K562 (cell line): ENCODE data around the gene SNX9. TPM values are rescaled to one million over a fixed set of nuclear protein-coding genes. Genes with fewer than 3 reads are reported as not detected.

Experiments
- ATAC-seq: fragments of 200-7000 bp; cut with Tn5 transposase; 3 replicates; pipeline ENCODE4 v1.9.1; 2020; ENCODE audit warnings: moderate library complexity
- BruUV-seq: library from RNA; stranded (reverse); fragments of 400-500 nt; replicated peaks from 2 replicates; lab custom pipeline; 2021; lab: Mats Ljungman, UMichigan
- CTCF ChIA-PET: fragments of 300-600 bp; formaldehyde crosslinking; extraction: SDS; loops from one replicate; lab custom pipeline; 2021; ENCODE audit warnings: low intra/inter-chr PET ratio; lab: Yijun Ruan, JAX
- POLR2A ChIA-PET: fragments of 300-600, 350-650 bp; sonication (Branson Sonifier 250); formaldehyde crosslinking; extraction: SDS; loops from one replicate; lab custom pipeline; 2021; ENCODE audit warnings: antibody characterized with exemption, inconsistent platforms; lab: Yijun Ruan, JAX
- DNase-seq, 4 experiments: peaks; one replicate each; pipeline versions ENCODE4 v3.0.0 to v3.0.0-alpha.2; 2011 to 2018; ENCODE audit warnings: low spot score in 3 of 4, mixed read lengths in 3 of 4; ENCODE audit errors: extremely low read depth in 1 of 4
- FAIRE-seq: peaks from 2 replicates; lab custom pipeline; 2011; peaks lifted over from hg19 to GRCh38; lab: Jason Lieb, UNC
- H2AFZ ChIP-seq: 2 replicates; pipeline ENCODE4 v1.6.0; 2011; ENCODE audit warnings: low read depth, low read length, control low read depth, inconsistent platforms
- H3K27ac ChIP-seq: fragments of 200-600 bp; 3 replicates; pipeline ENCODE4 v1.8.0; 2011; ENCODE audit warnings: low read depth, mild to moderate bottlenecking, control low read depth, inconsistent platforms, low read length, moderate library complexity, mixed read lengths; ENCODE audit errors: extremely low read depth
- H3K27me3 ChIP-seq, 2 experiments: fragments of 300-600 bp in 1 of 2; 2 replicates in 1 of 2; 3 replicates in 1 of 2; pipeline versions ENCODE4 v1.6.0 to v1.8.0; 2011; ENCODE audit warnings: inconsistent platforms in 2 of 2, low read length in 2 of 2, mild to moderate bottlenecking in 1 of 2, mixed read lengths in 1 of 2, moderate library complexity in 1 of 2; ENCODE audit not compliant: control insufficient read depth in 2 of 2, insufficient read depth in 2 of 2
- H3K36me3 ChIP-seq: fragments of 300-600 bp; 3 replicates; pipeline ENCODE4 v1.8.0; 2011; ENCODE audit warnings: mild to moderate bottlenecking, low read length, inconsistent platforms; ENCODE audit not compliant: control insufficient read depth, insufficient read depth
- H3K4me1 ChIP-seq, 2 experiments: fragments of 200-600 bp in 1 of 2; replicated peaks in 1 of 2; 2 replicates in 1 of 2; 3 replicates in 1 of 2; pipeline versions ENCODE4 v1.5.1 to v1.8.0; 2011; ENCODE audit warnings: inconsistent platforms in 2 of 2, low read length in 2 of 2, mild to moderate bottlenecking in 1 of 2, mixed read lengths in 1 of 2, moderate library complexity in 1 of 2; ENCODE audit not compliant: control insufficient read depth in 2 of 2, insufficient read depth in 2 of 2
- H3K4me2 ChIP-seq: 2 replicates; pipeline ENCODE4 v1.6.1; 2011; ENCODE audit warnings: low read length, control low read depth, inconsistent platforms, mixed read lengths; ENCODE audit not compliant: insufficient read depth
- H3K4me3 ChIP-seq: fragments of 200-600 bp; sonication (generic), shearing (Covaris generic); 2 replicates; pipeline ENCODE4 v1.5.1; 2016; ENCODE audit warnings: control low read depth, inconsistent platforms
- H3K79me2 ChIP-seq: fragments of 200-600 bp; 3 replicates; pipeline ENCODE4 v1.8.0; 2011; ENCODE audit warnings: low read length, inconsistent platforms; ENCODE audit not compliant: control insufficient read depth, insufficient read depth
- H3K9ac ChIP-seq, 2 experiments: 2 replicates each; pipeline versions ENCODE4 v1.6.0 to v1.6.1; 2011; ENCODE audit warnings: low read depth in 2 of 2, low read length in 2 of 2, control low read depth in 1 of 2, inconsistent platforms in 1 of 2, mild to moderate bottlenecking in 1 of 2, mixed read lengths in 1 of 2; ENCODE audit not compliant: insufficient read depth in 1 of 2
- H3K9me1 ChIP-seq: one replicate; pipeline ENCODE4 v1.6.0; 2011; ENCODE audit warnings: inconsistent platforms, mild to moderate bottlenecking, low read length, moderate library complexity; ENCODE audit not compliant: control insufficient read depth, insufficient read depth
- H3K9me3 ChIP-seq: replicated peaks from 2 replicates; pipeline ENCODE4 v1.5.1; 2011; ENCODE audit warnings: low read depth, low read length, inconsistent platforms; ENCODE audit not compliant: control insufficient read depth, insufficient read depth
- H4K20me1 ChIP-seq: replicated peaks from 2 replicates; pipeline ENCODE4 v1.6.1; 2011; ENCODE audit warnings: low read length, inconsistent platforms, mixed read lengths; ENCODE audit not compliant: control insufficient read depth, insufficient read depth
- BDP1 ChIP-seq: IDR thresholded peaks from 3 replicates; pipeline ENCODE4 v1.6.1; 2011; ENCODE audit not compliant: insufficient read length, insufficient read depth
- ETV6 ChIP-seq, 3 experiments: fragments of 150-350 bp in 1 of 3; sonication (generic) in 1 of 3; formaldehyde crosslinking in 1 of 3; IDR thresholded peaks; 2 replicates each; pipeline versions ENCODE4 v1.6.1 to v1.8.0; 2014 to 2022; ENCODE audit warnings: borderline replicate concordance in 2 of 3, low read depth in 2 of 3, antibody characterized with exemption in 1 of 3, low read length in 1 of 3, mild to moderate bottlenecking in 1 of 3, missing genetic modification reagents in 1 of 3
- NFYB ChIP-seq: IDR thresholded peaks from 2 replicates; pipeline ENCODE4 v1.6.1; 2011; ENCODE audit warnings: mild to moderate bottlenecking, moderate library complexity; ENCODE audit not compliant: insufficient read length; ENCODE audit errors: extremely low read depth
- POLR2B ChIP-seq: fragments of 450-650 bp; IDR thresholded peaks from 2 replicates; pipeline ENCODE4 v1.6.1; 2018; ENCODE audit warnings: low read depth; ENCODE audit not compliant: partially characterized antibody
- WGBS: fragments of 100-300 bp; shearing (Covaris generic); methylation state at CpG from one replicate; pipeline ENCODE4 v1.1.6; 2016; ENCODE audit warnings: low coverage, mixed read lengths; ENCODE audit not compliant: insufficient coverage; ENCODE audit errors: missing lambda C conversion rate; 5-methylcytosine and 5-hydroxymethylcytosine counted together
- in situ Hi-C: fragments of 300-500 bp; cut with MboI; formaldehyde crosslinking; loops from 4 replicates; pipeline ENCODE4 v1.15.0; 2018; ENCODE audit warnings: inconsistent platforms, mixed read lengths
- intact Hi-C: fragments of 100-400 bp; cut with micrococcal nuclease; formaldehyde crosslinking; loops from 2 replicates; pipeline ENCODE4 v1.14.2; 2022
- polyA plus RNA-seq, 8 experiments: library from polyadenylated mRNA; depleted of rRNA in 4 of 8; stranded (reverse) in 5 of 8; unstranded in 3 of 8; fragments of >200 nt; fragmentation: Nextera tagmentation in 2 of 8; fragmentation: Illumina TruSeq in 1 of 8; extraction: Ambion mirVana in 2 of 8; extraction: Trizol in 1 of 8; gene quantifications; 2 replicates each; pipeline versions ENCODE4 v1.2.1 to v1.2.3, GENCODE V29; 2011 to 2014; ENCODE audit warnings: inconsistent platforms in 1 of 8, missing spikeins in 1 of 8
- total RNA-seq, 7 experiments: library from RNA; depleted of rRNA in 6 of 7; stranded (reverse); fragments of >200 nt in 6 of 7; fragmentation: Illumina TruSeq in 2 of 7; extraction: Trizol in 2 of 7; gene quantifications; 2 replicates each; pipeline versions ENCODE4 v1.2.1 to v1.2.3, GENCODE V29; 2011 to 2021; ENCODE audit warnings: low replicate concordance in 1 of 7
- TF ChIP-seq, protein P1 (sequence below): fragments of 250-450 bp; sonication (Bioruptor Pico); IDR thresholded peaks from 2 replicates; pipeline ENCODE4 v1.5.0; 2020; ENCODE audit warnings: mild to moderate bottlenecking
- TF ChIP-seq, protein P2 (sequence below): fragments of 250-450 bp; sonication (Bioruptor Pico); IDR thresholded peaks from 2 replicates; pipeline ENCODE4 v1.9.0; 2021; ENCODE audit warnings: mild to moderate bottlenecking, inconsistent platforms
- TF ChIP-seq, protein P3 (sequence below): sonication (generic); formaldehyde crosslinking; IDR thresholded peaks from 2 replicates; pipeline ENCODE4 v1.8.0; 2022; ENCODE audit warnings: mild to moderate bottlenecking, missing genetic modification reagents
- TF ChIP-seq, protein P4 (sequence below), 3 experiments: fragments of 200-800 bp in 1 of 3; fragments of 250-450 bp in 1 of 3; fragments of 450-650 bp in 1 of 3; sonication (Bioruptor Pico) in 1 of 3; sonication (Bioruptor generic) in 1 of 3; formaldehyde crosslinking in 1 of 3; IDR thresholded peaks; 2 replicates each; pipeline versions ENCODE4 v1.6.1 to v1.8.0; 2016 to 2022; ENCODE audit warnings: mild to moderate bottlenecking in 2 of 3, missing genetic modification characterization in 2 of 3, missing compliant biosample characterization in 1 of 3, moderate library complexity in 1 of 3

SNX9 gene
- total and polyA plus RNA-seq, 9 of the 15 experiments (the other 6 are each of a cell fraction or from before 2014, with no cell fraction given), result 6.0 to 81.7 (median 57.1) TPM

DNA sequence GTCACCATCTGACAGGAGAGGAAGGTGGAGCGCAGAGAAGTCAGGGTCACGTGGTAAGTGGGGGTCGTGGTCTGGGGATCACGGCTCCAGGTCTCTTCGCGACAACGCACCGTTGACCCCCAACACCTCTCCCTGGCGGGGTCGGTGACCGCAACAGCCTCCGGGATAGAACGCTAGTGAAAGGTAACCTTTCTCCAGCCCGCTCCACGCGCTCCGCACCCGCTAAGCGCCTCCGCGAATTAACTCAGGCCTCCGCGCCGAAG lies 158.0 kb downstream of the SNX9 start:
- Histone ChIP-seq H3K79me2 (peaks cover 41% of the 10 kb centered on the region), H3K9ac (peak overlapping the region; percentile 75 to 98), H3K4me2 (peak overlapping the region; percentile 88), H3K27me3 (no peaks in the 10 kb centered on the region), H4K20me1 (peaks cover 12% of the 10 kb centered on the region; the same call in 1 of the 2 replicates), H3K9me1 (no peaks in the 10 kb centered on the region), H3K36me3 (no peaks in the 10 kb centered on the region; the same call in 2 of the 3 replicates), H3K27ac (peak overlapping the region; percentile 85), H2AFZ (peak overlapping the region; percentile 97), H3K4me3 (peak overlapping the region; percentile 79), H3K9me3 (no peaks in the 10 kb centered on the region), H3K4me1 (peaks cover 24 to 33% of the 10 kb centered on the region in 2 experiments; a peak in 4 of 5 replicates)
- ATAC-seq (no peak), DNase-seq (peak in 3 of 4 experiments; percentile 57 to 83 (median 78)), FAIRE-seq (no peak)
- 2% methylated on average over 24 of the region's 24 CpGs for WGBS
- in situ Hi-C loops, result no loop called here
- intact Hi-C loops, result loop anchor here (5.0 to 10.0 kb wide), 2 partner anchors 151 to 224 kb away; no protein-coding TSS in a partner anchor
- ChIA-PET POLR2A (interaction anchor here (1.1 kb wide), 1 partner anchor 9 kb away, joined by 3 read pairs; no protein-coding TSS in a partner anchor), CTCF (interaction anchor here (2.1 kb wide), 1 partner anchor 91 kb away, joined by 12 read pairs; no protein-coding TSS in a partner anchor)
- BruUV-seq, result TSS peak; percentile 83
- TF ChIP-seq NFYB (no peak), POLR2B (no peak), ETV6 (IDR thresholded peaks at IDR 0.05; ENCODE audit: borderline replicate concordance in 1 of 2, low read depth in 2 of 2, low read length in 1 of 2) (peak in 1 of 2 experiments; percentile 50; a peak in 1 of 4 replicates), ETV6 (CRISPR knock-in tag; IDR thresholded peaks at IDR 0.05; ENCODE audit: borderline replicate concordance) (no peak), BDP1 (no peak)
- TF ChIP-seq, protein P1, sequence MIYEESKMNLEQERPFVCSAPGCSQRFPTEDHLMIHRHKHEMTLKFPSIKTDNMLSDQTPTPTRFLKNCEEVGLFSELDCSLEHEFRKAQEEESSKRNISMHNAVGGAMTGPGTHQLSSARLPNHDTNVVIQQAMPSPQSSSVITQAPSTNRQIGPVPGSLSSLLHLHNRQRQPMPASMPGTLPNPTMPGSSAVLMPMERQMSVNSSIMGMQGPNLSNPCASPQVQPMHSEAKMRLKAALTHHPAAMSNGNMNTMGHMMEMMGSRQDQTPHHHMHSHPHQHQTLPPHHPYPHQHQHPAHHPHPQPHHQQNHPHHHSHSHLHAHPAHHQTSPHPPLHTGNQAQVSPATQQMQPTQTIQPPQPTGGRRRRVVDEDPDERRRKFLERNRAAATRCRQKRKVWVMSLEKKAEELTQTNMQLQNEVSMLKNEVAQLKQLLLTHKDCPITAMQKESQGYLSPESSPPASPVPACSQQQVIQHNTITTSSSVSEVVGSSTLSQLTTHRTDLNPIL (CRISPR knock-in tag), result no peak
- TF ChIP-seq, protein P2, sequence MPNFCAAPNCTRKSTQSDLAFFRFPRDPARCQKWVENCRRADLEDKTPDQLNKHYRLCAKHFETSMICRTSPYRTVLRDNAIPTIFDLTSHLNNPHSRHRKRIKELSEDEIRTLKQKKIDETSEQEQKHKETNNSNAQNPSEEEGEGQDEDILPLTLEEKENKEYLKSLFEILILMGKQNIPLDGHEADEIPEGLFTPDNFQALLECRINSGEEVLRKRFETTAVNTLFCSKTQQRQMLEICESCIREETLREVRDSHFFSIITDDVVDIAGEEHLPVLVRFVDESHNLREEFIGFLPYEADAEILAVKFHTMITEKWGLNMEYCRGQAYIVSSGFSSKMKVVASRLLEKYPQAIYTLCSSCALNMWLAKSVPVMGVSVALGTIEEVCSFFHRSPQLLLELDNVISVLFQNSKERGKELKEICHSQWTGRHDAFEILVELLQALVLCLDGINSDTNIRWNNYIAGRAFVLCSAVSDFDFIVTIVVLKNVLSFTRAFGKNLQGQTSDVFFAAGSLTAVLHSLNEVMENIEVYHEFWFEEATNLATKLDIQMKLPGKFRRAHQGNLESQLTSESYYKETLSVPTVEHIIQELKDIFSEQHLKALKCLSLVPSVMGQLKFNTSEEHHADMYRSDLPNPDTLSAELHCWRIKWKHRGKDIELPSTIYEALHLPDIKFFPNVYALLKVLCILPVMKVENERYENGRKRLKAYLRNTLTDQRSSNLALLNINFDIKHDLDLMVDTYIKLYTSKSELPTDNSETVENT (CRISPR knock-in tag), result no peak
- TF ChIP-seq, protein P3, sequence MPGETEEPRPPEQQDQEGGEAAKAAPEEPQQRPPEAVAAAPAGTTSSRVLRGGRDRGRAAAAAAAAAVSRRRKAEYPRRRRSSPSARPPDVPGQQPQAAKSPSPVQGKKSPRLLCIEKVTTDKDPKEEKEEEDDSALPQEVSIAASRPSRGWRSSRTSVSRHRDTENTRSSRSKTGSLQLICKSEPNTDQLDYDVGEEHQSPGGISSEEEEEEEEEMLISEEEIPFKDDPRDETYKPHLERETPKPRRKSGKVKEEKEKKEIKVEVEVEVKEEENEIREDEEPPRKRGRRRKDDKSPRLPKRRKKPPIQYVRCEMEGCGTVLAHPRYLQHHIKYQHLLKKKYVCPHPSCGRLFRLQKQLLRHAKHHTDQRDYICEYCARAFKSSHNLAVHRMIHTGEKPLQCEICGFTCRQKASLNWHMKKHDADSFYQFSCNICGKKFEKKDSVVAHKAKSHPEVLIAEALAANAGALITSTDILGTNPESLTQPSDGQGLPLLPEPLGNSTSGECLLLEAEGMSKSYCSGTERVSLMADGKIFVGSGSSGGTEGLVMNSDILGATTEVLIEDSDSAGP (CRISPR knock-in tag), result no peak
- TF ChIP-seq, protein P4, sequence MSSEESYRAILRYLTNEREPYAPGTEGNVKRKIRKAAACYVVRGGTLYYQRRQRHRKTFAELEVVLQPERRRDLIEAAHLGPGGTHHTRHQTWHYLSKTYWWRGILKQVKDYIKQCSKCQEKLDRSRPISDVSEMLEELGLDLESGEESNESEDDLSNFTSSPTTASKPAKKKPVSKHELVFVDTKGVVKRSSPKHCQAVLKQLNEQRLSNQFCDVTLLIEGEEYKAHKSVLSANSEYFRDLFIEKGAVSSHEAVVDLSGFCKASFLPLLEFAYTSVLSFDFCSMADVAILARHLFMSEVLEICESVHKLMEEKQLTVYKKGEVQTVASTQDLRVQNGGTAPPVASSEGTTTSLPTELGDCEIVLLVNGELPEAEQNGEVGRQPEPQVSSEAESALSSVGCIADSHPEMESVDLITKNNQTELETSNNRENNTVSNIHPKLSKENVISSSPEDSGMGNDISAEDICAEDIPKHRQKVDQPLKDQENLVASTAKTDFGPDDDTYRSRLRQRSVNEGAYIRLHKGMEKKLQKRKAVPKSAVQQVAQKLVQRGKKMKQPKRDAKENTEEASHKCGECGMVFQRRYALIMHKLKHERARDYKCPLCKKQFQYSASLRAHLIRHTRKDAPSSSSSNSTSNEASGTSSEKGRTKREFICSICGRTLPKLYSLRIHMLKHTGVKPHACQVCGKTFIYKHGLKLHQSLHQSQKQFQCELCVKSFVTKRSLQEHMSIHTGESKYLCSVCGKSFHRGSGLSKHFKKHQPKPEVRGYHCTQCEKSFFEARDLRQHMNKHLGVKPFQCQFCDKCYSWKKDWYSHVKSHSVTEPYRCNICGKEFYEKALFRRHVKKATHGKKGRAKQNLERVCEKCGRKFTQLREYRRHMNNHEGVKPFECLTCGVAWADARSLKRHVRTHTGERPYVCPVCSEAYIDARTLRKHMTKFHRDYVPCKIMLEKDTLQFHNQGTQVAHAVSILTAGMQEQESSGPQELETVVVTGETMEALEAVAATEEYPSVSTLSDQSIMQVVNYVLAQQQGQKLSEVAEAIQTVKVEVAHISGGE (CRISPR knock-in tag; IDR thresholded peaks at IDR 0.05), result no peak
